GM19025 (cell line): ENCODE data around the gene MST1.

Experiments used
- ATAC-seq: cut with Tn5 transposase; IDR thresholded peaks from one replicate; pipeline ENCODE4 v1.9.1; 2021; ENCODE audit warnings: mild to moderate bottlenecking, low read depth, moderate library complexity; ENCODE audit not compliant: unreplicated experiment

MST1 gene

DNA sequence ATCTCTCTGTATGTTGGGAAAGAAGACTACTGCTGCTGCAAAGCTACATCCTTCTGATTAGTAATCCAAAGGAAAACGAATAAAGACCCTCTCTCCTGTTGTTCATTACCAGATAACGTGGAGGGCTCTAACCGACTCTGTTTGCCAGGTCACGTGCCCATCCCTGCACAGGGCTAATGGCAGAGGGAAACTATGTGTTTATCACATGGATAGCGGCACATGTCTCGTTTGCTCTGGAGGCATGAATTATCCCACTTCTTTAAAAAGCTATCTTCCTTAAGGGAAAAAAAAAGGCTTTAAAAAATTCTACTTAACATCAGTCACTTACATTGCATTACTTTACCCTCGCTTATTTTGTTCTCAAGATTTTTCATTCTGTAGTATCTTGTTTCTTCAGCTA is 48.0 kb downstream of the MST1 start:
- ATAC-seq = no peak

- ATAC-seq = no peak
Measured at GRCh38 chr3:49639551-49639950, 49.7 kb downstream of the MST1 start.

GRCh38 chr3:49638445-49638844 is 50.8 kb downstream of the MST1 start:
- no peak for ATAC-seq

GRCh38 chr3:49636883-49637609 is 52.2 kb downstream of the MST1 start:
- ATAC-seq = no peak

GRCh38 chr3:49634736-49635135 is 54.5 kb downstream of the MST1 start:
- ATAC-seq = no peak
